ENCODE results near the gene SMPDL3B.

- TF ChIP-seq CTCF (IDR thresholded peaks at IDR 0.05) = no peak
- no peak for TF ChIP-seq POLR2A (IDR thresholded peaks at IDR 0.05)
Observed at GRCh38 chr1:27931184-27931583, 3.6 kb upstream of the SMPDL3B start.

Measured in Peyer's patch (tissue), 4 donors.